HCT116 (cell line): ENCODE data around the gene DCTN2. TPM values are rescaled to one million over a fixed set of nuclear protein-coding genes. Genes with fewer than 3 reads are reported as not detected.

ENCODE experiments used
- ATAC-seq: fragments of 200-7000 bp; cut with Tn5 transposase; 2 replicates; pipeline ENCODE4 v1.9.1; 2020; ENCODE audit warnings: mild to moderate bottlenecking, moderate library complexity
- BruUV-seq: library from RNA; stranded (reverse); fragments of 400-500 nt; replicated peaks from 2 replicates; lab custom pipeline; 2021; lab: Mats Ljungman, UMichigan
- CTCF ChIA-PET: fragments of 300-600 bp; sonication (Branson Sonifier 250); formaldehyde crosslinking; loops from one replicate; lab custom pipeline; 2021; ENCODE audit warnings: antibody characterized with exemption; lab: Charles Lee
- POLR2A ChIA-PET: fragments of 300-600, 350-600 bp; sonication (Branson Sonifier 250); formaldehyde crosslinking; loops from one replicate; lab custom pipeline; 2021; ENCODE audit warnings: antibody characterized with exemption; lab: Charles Lee
- RAD21 ChIA-PET, 2 experiments: fragments of 300-600 bp; sonication (Branson Sonifier 250); formaldehyde crosslinking; loops; one replicate each; lab custom pipeline; 2023; ENCODE audit warnings: low total read pairs in 2 of 2; ENCODE audit not compliant: uncharacterized antibody in 2 of 2, unreplicated experiment in 2 of 2, low non-redundant PET in 1 of 2; lab: Charles Lee
- DNase-seq: peaks from one replicate; pipeline ENCODE4 v3.0.0-alpha.2; 2010; ENCODE audit warnings: low read depth, low spot score
- H2AFZ ChIP-seq: fragments of 200-600 bp; shearing (Covaris generic), sonication (generic); 2 replicates; pipeline ENCODE4 v1.6.1; 2017; ENCODE audit warnings: low read depth, mixed run types, mixed read lengths, antibody characterized with exemption, low read length; ENCODE audit not compliant: poor library complexity, severe bottlenecking
- H3K27ac ChIP-seq: 2 replicates; pipeline ENCODE4 v1.5.1; 2012; ENCODE audit warnings: low read depth, low read length
- H3K27me3 ChIP-seq: fragments of 200-600 bp; sonication (generic); 2 replicates; pipeline ENCODE4 v1.6.1; 2016; ENCODE audit warnings: mixed run types, low read length, mixed read lengths; ENCODE audit not compliant: insufficient read depth
- H3K36me3 ChIP-seq, 2 experiments: fragments of 200-500 bp in 1 of 2; fragments of 200-600 bp in 1 of 2; sonication (Bioruptor generic) in 1 of 2; sonication (generic) in 1 of 2; 2 replicates each; pipeline versions ENCODE4 v1.5.1 to v1.6.1; 2014 to 2016; ENCODE audit warnings: low read length in 2 of 2, inconsistent platforms in 1 of 2, mixed read lengths in 1 of 2, mixed run types in 1 of 2; ENCODE audit not compliant: insufficient read depth in 2 of 2, control insufficient read depth in 1 of 2
- H3K4me1 ChIP-seq, 2 experiments: fragments of 200-600 bp in 1 of 2; sonication (generic) in 1 of 2; 2 replicates each; pipeline versions ENCODE4 v1.5.1 to v1.6.1; 2012 to 2017; ENCODE audit warnings: low read length in 2 of 2, inconsistent platforms in 1 of 2, mild to moderate bottlenecking in 1 of 2, mixed read lengths in 1 of 2, mixed run types in 1 of 2, moderate library complexity in 1 of 2; ENCODE audit not compliant: insufficient read depth in 2 of 2, control insufficient read depth in 1 of 2
- H3K4me2 ChIP-seq: fragments of 200-600 bp; sonication (generic); 2 replicates; pipeline ENCODE4 v1.6.1; 2017; ENCODE audit warnings: mixed run types, low read length, mixed read lengths
- H3K4me3 ChIP-seq, 2 experiments: fragments of 200-600 bp in 1 of 2; sonication (generic) in 1 of 2; replicated peaks in 1 of 2; 2 replicates each; pipeline ENCODE4 v1.5.1; 2011 to 2016; ENCODE audit warnings: low read length in 2 of 2, control low read depth in 1 of 2, low read depth in 1 of 2, mild to moderate bottlenecking in 1 of 2, mixed read lengths in 1 of 2, mixed run types in 1 of 2
- H3K79me2 ChIP-seq: fragments of 200-600 bp; sonication (generic); 2 replicates; pipeline ENCODE4 v1.6.1; 2017; ENCODE audit warnings: mild to moderate bottlenecking, mixed run types, low read length, moderate library complexity, mixed read lengths; ENCODE audit not compliant: insufficient read depth
- H3K9ac ChIP-seq: fragments of 200-600 bp; sonication (generic); 2 replicates; pipeline ENCODE4 v1.6.1; 2016; ENCODE audit warnings: low read length, mixed read lengths
- H3K9me2 ChIP-seq: fragments of 200-600 bp; sonication (generic), shearing (Covaris generic); 2 replicates; pipeline ENCODE4 v1.6.1; 2017; ENCODE audit warnings: mixed run types, mild to moderate bottlenecking, moderate library complexity; ENCODE audit not compliant: insufficient read depth
- H3K9me3 ChIP-seq, 2 experiments: fragments of 200-500 bp in 1 of 2; fragments of 200-600 bp in 1 of 2; sonication (Bioruptor generic) in 1 of 2; sonication (generic) in 1 of 2; 2 replicates each; pipeline ENCODE4 v1.6.1; 2014 to 2017; ENCODE audit warnings: low read length in 2 of 2, mixed read lengths in 2 of 2, inconsistent platforms in 1 of 2, low read depth in 1 of 2, mild to moderate bottlenecking in 1 of 2, mixed run types in 1 of 2, moderate library complexity in 1 of 2; ENCODE audit not compliant: control insufficient read depth in 1 of 2, insufficient read depth in 1 of 2
- H4K20me1 ChIP-seq: fragments of 200-600 bp; sonication (generic), shearing (Covaris generic); 2 replicates; pipeline ENCODE4 v1.6.1; 2017; ENCODE audit warnings: mixed run types, mild to moderate bottlenecking, moderate library complexity; ENCODE audit not compliant: insufficient read depth
- CEBPB ChIP-seq: IDR thresholded peaks from 2 replicates; pipeline ENCODE4 v1.6.1; 2012; ENCODE audit warnings: low read depth
- ELF1 ChIP-seq: IDR thresholded peaks from 2 replicates; pipeline ENCODE4 v1.6.1; 2012; ENCODE audit warnings: low read depth, borderline replicate concordance
- POLR2A ChIP-seq: IDR thresholded peaks from 2 replicates; pipeline ENCODE4 v1.7.0; 2011; ENCODE audit warnings: borderline replicate concordance; ENCODE audit not compliant: insufficient read depth, insufficient read length; ENCODE audit errors: extremely low read depth
- SRF ChIP-seq: IDR thresholded peaks from 2 replicates; pipeline ENCODE4 v1.6.1; 2012; ENCODE audit warnings: low read depth
- TCF7L2 ChIP-seq: IDR thresholded peaks from 2 replicates; pipeline ENCODE4 v1.7.0; 2011; ENCODE audit warnings: borderline replicate concordance, inconsistent platforms; ENCODE audit not compliant: insufficient read depth, insufficient read length; ENCODE audit errors: extremely low read depth
- ZFX ChIP-seq: fragments of 450-650 bp; IDR thresholded peaks from 2 replicates; pipeline ENCODE4 v1.6.1; 2017
- ZNF274 ChIP-seq: fragments of 200-500 bp; sonication (Bioruptor generic); IDR thresholded peaks from 2 replicates; pipeline ENCODE4 v1.6.1; 2014; ENCODE audit warnings: mild to moderate bottlenecking, low read depth, low read length, inconsistent platforms
- intact Hi-C: fragments of 100-400 bp; cut with micrococcal nuclease; formaldehyde crosslinking; loops from 2 replicates; pipeline ENCODE4 v1.10.0; 2022
- total RNA-seq: library from RNA; stranded (reverse); gene quantifications from one replicate; pipeline ENCODE4 v1.2.1, GENCODE V29; 2021; ENCODE audit not compliant: unreplicated experiment
- TF ChIP-seq, protein P1 (sequence below), 3 experiments: fragments of 200-600 bp in 1 of 3; sonication (generic) in 1 of 3; IDR thresholded peaks in 2 of 3; conservative IDR thresholded peaks in 1 of 3; 2 replicates each; pipeline ENCODE4 v1.5.1; 2012 to 2017; ENCODE audit warnings: low read depth in 2 of 3, low read length in 2 of 3, antibody characterized with exemption in 1 of 3, borderline replicate concordance in 1 of 3, control low read depth in 1 of 3, mild to moderate bottlenecking in 1 of 3, mixed read lengths in 1 of 3, mixed run types in 1 of 3, moderate library complexity in 1 of 3; ENCODE audit not compliant: insufficient read depth in 1 of 3

Gene DCTN2
- total RNA-seq, 1 experiment from 2014 or later, result 95.9 TPM

DNA sequence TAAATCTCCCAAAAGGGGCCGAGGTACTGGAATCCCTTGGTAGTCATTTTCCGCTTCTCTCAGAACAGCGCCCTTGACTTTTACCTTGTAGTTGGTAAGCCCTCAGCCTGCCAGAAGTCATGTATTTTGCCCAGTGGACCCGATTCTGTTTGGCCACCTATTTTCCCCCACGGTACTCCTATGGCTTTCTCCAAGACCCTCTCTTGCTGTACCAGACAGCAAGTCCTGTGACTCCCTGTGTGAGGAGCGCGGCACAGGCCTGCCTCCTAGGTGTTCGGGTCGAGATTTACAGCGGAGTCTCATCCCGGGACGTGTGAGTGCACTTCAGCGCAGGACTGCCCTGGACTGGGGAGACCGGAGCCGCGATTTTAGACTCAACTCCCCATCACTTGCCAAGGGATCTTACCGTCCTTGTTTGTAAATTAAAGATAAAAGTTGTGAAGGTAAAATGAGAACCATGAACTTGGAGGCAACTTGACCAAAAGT, 25.4 kb downstream of the DCTN2 start:
- Histone ChIP-seq H3K79me2 (peaks cover 61% of the 10 kb centered on the region), H3K9ac (peak overlapping the region; percentile 79)
- no TSS peak for BruUV-seq

More for the DNA sequence above, 25.4 kb downstream of the DCTN2 start:
- no peak for ATAC-seq
- RAD21 ChIA-PET, result interaction anchor here in 1 of 2 experiments (0.7 kb wide), 1 partner anchor 11 kb away, joined by 3 read pairs; no protein-coding TSS in a partner anchor
- Histone ChIP-seq H3K9me3 (no peaks in the 10 kb centered on the region), H2AFZ (no peak overlapping the region), H4K20me1 (peaks cover 7% of the 10 kb centered on the region; the same call in 1 of the 2 replicates), H3K4me1 (peaks cover 24 to 56% of the 10 kb centered on the region in 2 experiments), H3K4me3 (peak overlapping the region in 1 of 2 experiments; percentile 93; a peak in 3 of 4 replicates), H3K27me3 (no peaks in the 10 kb centered on the region), H3K9me2 (no peaks in the 10 kb centered on the region), H3K36me3 (peaks cover 15 to 31% of the 10 kb centered on the region in 2 experiments), H3K4me2 (peak overlapping the region; percentile 94), H3K27ac (peak overlapping the region; percentile 85)
- POLR2A ChIA-PET, result interaction anchor here (0.9 to 1.3 kb wide), 2 partner anchors 11 to 22 kb away, joined by 3 read pairs; no protein-coding TSS in a partner anchor
- DNase-seq, result no peak
- TF ChIP-seq ZFX (no peak), ZNF274 (no peak), POLR2A (peak; percentile 53), ELF1 (no peak), CEBPB (no peak), SRF (no peak), TCF7L2 (no peak)
- TF ChIP-seq, protein P1, sequence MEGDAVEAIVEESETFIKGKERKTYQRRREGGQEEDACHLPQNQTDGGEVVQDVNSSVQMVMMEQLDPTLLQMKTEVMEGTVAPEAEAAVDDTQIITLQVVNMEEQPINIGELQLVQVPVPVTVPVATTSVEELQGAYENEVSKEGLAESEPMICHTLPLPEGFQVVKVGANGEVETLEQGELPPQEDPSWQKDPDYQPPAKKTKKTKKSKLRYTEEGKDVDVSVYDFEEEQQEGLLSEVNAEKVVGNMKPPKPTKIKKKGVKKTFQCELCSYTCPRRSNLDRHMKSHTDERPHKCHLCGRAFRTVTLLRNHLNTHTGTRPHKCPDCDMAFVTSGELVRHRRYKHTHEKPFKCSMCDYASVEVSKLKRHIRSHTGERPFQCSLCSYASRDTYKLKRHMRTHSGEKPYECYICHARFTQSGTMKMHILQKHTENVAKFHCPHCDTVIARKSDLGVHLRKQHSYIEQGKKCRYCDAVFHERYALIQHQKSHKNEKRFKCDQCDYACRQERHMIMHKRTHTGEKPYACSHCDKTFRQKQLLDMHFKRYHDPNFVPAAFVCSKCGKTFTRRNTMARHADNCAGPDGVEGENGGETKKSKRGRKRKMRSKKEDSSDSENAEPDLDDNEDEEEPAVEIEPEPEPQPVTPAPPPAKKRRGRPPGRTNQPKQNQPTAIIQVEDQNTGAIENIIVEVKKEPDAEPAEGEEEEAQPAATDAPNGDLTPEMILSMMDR (IDR thresholded peaks at IDR 0.05 in 2 of 3, conservative IDR thresholded peaks at IDR 0.05 in 1 of 3; ENCODE audit: borderline replicate concordance in 1 of 3, insufficient read depth in 1 of 3, low read depth in 2 of 3, low read length in 2 of 3), result no peak
- CTCF ChIA-PET, result no interaction called here
- intact Hi-C loops, result no loop called here
